GOT3 (cell line): ENCODE measurements around the gene KPRP.

ENCODE experiments used
- DNase-seq: peaks from one replicate; lab custom pipeline; 2025; ENCODE audit warnings: mixed read lengths; lab: John Stamatoyannopoulos, UW

KPRP gene

GRCh38 chr1:152774875-152775274, 17.1 kb downstream of the KPRP start, which contains the start of gene LCE1F:
TSS of gene LCE1F (plus strand) at chr1:152775140. CDS start at chr1:152776372, 1,232 bp downstream.
- DNase-seq: no peak

- DNase-seq: no peak
Observed at GRCh38 chr1:152776361-152776760, 18.5 kb downstream of the KPRP start.

GRCh38 chr1:152777510-152778137, 19.8 kb downstream of the KPRP start:
- no peak for DNase-seq

- no peak for DNase-seq
Observed at GRCh38 chr1:152783095-152783494, 25.3 kb downstream of the KPRP start.

GRCh38 chr1:152786077-152786476, 28.3 kb downstream of the KPRP start, which contains the start of gene LCE1E:
TSS of gene LCE1E (plus strand) at chr1:152786257. CDS start at chr1:152787300, 1,043 bp downstream.
- DNase-seq: no peak

GRCh38 chr1:152795686-152796085, 37.9 kb downstream of the KPRP start:
- DNase-seq: no peak

- DNase-seq: no peak
Observed at GRCh38 chr1:152796421-152796820, 38.6 kb downstream of the KPRP start, which contains the start of gene LCE1D. TSS of gene LCE1D (plus strand) at chr1:152796721. CDS start at chr1:152797795, 1,074 bp downstream.

GRCh38 chr1:152801333-152801732, 43.5 kb downstream of the KPRP start:
- DNase-seq: no peak

- DNase-seq: no peak
Observed at GRCh38 chr1:152806576-152806975, 48.8 kb downstream of the KPRP start, which contains the start of gene LCE1C. TSS of gene LCE1C (minus strand) at chr1:152806651. CDS start at chr1:152805478, 1,173 bp downstream.

GRCh38 chr1:152811050-152811449, 53.2 kb downstream of the KPRP start:
- DNase-seq: no peak
